CD4-positive, alpha-beta T cell (primary cell): ENCODE data around the gene TSC22D3. TPM values are rescaled to one million over a fixed set of nuclear protein-coding genes. Genes with fewer than 3 reads are reported as not detected.

ENCODE experiments used
- ATAC-seq: fragments of 200-7000 bp; cut with Tn5 transposase; one replicate; pipeline ENCODE4 v1.10.0; 2022; ENCODE audit warnings: mild to moderate bottlenecking; ENCODE audit not compliant: poor library complexity
- CTCF ChIA-PET: fragments of 350-600 bp; sonication (Branson Sonifier 250); formaldehyde crosslinking; loops from one replicate; lab custom pipeline; 2021; ENCODE audit warnings: antibody characterized with exemption, inconsistent platforms; lab: Charles Lee
- POLR2A ChIA-PET: fragments of 350-600 bp; sonication (Branson Sonifier 250); formaldehyde crosslinking; loops from one replicate; lab custom pipeline; 2021; ENCODE audit warnings: antibody characterized with exemption, inconsistent platforms; lab: Charles Lee
- DNase-seq, 14 experiments: peaks; one replicate each; pipeline ENCODE4 v3.0.0-alpha.2; 2013 to 2020; ENCODE audit warnings: mixed read lengths in 2 of 14
- H3K27ac ChIP-seq, 2 donors: one replicate each; pipeline versions ENCODE4 v1.5.1 to v1.7.0; 2013; ENCODE audit warnings: low read length in 2 of 2, low read depth in 1 of 2, mild to moderate bottlenecking in 1 of 2
- H3K27me3 ChIP-seq, 2 experiments: 1 replicate in 1 of 2; 2 replicates in 1 of 2; pipeline versions ENCODE4 v1.6.1 to v1.7.0; 2013; ENCODE audit warnings: low read length in 2 of 2, control low read depth in 1 of 2, mild to moderate bottlenecking in 1 of 2, moderate library complexity in 1 of 2; ENCODE audit not compliant: insufficient read depth in 2 of 2, control insufficient read depth in 1 of 2
- H3K36me3 ChIP-seq: one replicate; pipeline ENCODE4 v1.6.1; 2013; ENCODE audit warnings: low read length, control low read depth; ENCODE audit not compliant: insufficient read depth
- H3K4me1 ChIP-seq: one replicate; pipeline ENCODE4 v1.6.1; 2013; ENCODE audit warnings: low read length, control low read depth; ENCODE audit not compliant: insufficient read depth
- H3K4me3 ChIP-seq: one replicate; pipeline ENCODE4 v1.5.1; 2013; ENCODE audit warnings: mild to moderate bottlenecking, low read length, moderate library complexity
- H3K9me3 ChIP-seq, 2 experiments: 1 replicate in 1 of 2; 2 replicates in 1 of 2; pipeline versions ENCODE4 v1.6.1 to v1.7.0; 2013; ENCODE audit warnings: low read length in 2 of 2, mild to moderate bottlenecking in 2 of 2, control low read depth in 1 of 2, moderate library complexity in 1 of 2; ENCODE audit not compliant: control insufficient read depth in 1 of 2, insufficient read depth in 1 of 2
- H3K27ac Mint-ChIP-seq: one replicate; pipeline ENCODE4 v1.8.0; 2020; ENCODE audit warnings: mixed read lengths
- H3K27me3 Mint-ChIP-seq: one replicate; pipeline ENCODE4 v1.8.0; 2021; ENCODE audit warnings: mixed read lengths
- H3K36me3 Mint-ChIP-seq: one replicate; pipeline ENCODE4 v1.8.0; 2021; ENCODE audit warnings: low read depth, mixed read lengths
- H3K4me1 Mint-ChIP-seq: one replicate; pipeline ENCODE4 v1.8.0; 2021; ENCODE audit warnings: low read depth, mixed read lengths
- H3K4me3 Mint-ChIP-seq: one replicate; pipeline ENCODE4 v1.8.0; 2020; ENCODE audit warnings: mild to moderate bottlenecking, mixed read lengths
- H3K9me3 Mint-ChIP-seq: one replicate; pipeline ENCODE4 v1.8.0; 2020; ENCODE audit warnings: mixed read lengths
- CTCF ChIP-seq: fragments of 200-600 bp; IDR thresholded peaks from one replicate; pipeline ENCODE4 v1.8.0; 2022; ENCODE audit warnings: antibody characterized with exemption, mild to moderate bottlenecking
- intact Hi-C, 2 experiments: fragments of 100-400 bp; cut with DNase I in 1 of 2; cut with micrococcal nuclease in 1 of 2; formaldehyde crosslinking; loops; one replicate each; pipeline versions ENCODE4 v1.15.1 to v1.9.0; 2023 to 2025; cut with DNase I, micrococcal nuclease
- total RNA-seq, 174 experiments: library from RNA in 2 of 174; stranded (reverse) in 2 of 174; gene quantifications; one replicate each; pipeline ENCODE4 v1.2.3 and lab custom pipeline; 2021 to 2026

Gene TSC22D3
- total RNA-seq, 2 experiments from 2014 or later, result 3,132 to 3,144 TPM

- Histone ChIP-seq H3K9me3 (no peaks in the 10 kb centered on the region), H3K36me3 (no peaks in the 10 kb centered on the region), H3K27ac (no peak overlapping the region), H3K4me3 (no peak overlapping the region), H3K4me1 (no peaks in the 10 kb centered on the region), H3K27me3 (no peaks in the 10 kb centered on the region)
- peaks cover 14% of the 10 kb centered on the region for H3K36me3 Mint-ChIP-seq
- peaks cover 19% of the 10 kb centered on the region for H3K4me1 Mint-ChIP-seq
- no peaks in the 10 kb centered on the region for H3K27me3 Mint-ChIP-seq
- CTCF ChIA-PET, result no interaction called here
- POLR2A ChIA-PET, result no interaction called here
- no peak overlapping the region for H3K27ac Mint-ChIP-seq
- no peaks in the 10 kb centered on the region for H3K9me3 Mint-ChIP-seq
- DNase-seq, result no peak
- no peak overlapping the region for H3K4me3 Mint-ChIP-seq
- intact Hi-C loops, result no loop called here
- TF ChIP-seq CTCF, result no peak
- no peak for ATAC-seq
Observed at GRCh38 chrX:107768051-107768450, 7.5 kb downstream of the TSC22D3 start.

DNA sequence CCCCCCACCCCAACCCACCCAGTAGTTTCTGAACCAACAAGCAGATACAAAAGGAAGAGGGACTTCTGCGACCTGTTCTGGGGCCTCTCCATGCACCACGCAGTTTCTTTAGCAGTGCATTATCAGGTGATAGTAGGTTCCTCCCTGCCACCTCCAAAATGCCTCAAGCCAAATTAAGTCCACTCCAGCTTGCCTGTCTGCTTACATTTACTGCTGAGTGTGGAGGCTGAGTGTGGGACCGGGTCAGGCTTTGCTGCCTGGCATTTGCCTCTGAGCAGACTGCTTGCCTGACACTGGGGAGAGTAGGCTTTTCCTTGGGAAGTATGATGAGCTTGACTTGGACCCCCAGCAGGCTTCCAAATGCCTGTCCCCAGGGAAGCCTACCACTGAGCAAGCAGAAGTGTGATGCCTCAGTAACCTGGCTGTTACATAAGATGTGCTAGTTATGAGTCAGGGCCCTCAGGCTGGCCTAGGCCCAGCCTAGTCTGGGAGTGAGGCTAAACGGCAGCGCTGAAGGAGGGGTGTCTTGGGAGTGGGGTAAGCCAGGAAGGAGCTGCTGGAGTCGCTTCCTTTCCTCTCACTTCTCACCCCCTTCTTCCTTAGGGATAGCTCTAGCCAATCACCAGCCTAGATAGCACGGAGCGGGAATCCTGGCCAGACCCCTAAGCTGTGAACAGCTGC lies 9.0 kb downstream of the TSC22D3 start:
- H3K9me3 ChIP-seq, result no peaks in the 10 kb centered on the region
- peaks cover 7% of the 10 kb centered on the region for H3K36me3 Mint-ChIP-seq
- no peak overlapping the region for H3K27ac Mint-ChIP-seq
- intact Hi-C loops, result loop anchor here in 1 of 2 experiments (2.0 kb wide), 1 partner anchor 22 kb away; no protein-coding TSS in a partner anchor
- H3K9me3 Mint-ChIP-seq, result no peaks in the 10 kb centered on the region
- H3K27me3 ChIP-seq, result no peaks in the 10 kb centered on the region
- no peaks in the 10 kb centered on the region for H3K36me3 ChIP-seq
- ChIA-PET CTCF (interaction anchor here (1.8 kb wide), 1 partner anchor 11 kb away, joined by 6 read pairs; the partner anchor contains the start of gene NCBP2L), POLR2A (no interaction called here)
- no peak overlapping the region for H3K4me3 ChIP-seq
- H3K4me3 Mint-ChIP-seq, result no peak overlapping the region
- peaks cover 19% of the 10 kb centered on the region for H3K4me1 Mint-ChIP-seq
- DNase-seq (no peak), ATAC-seq (no peak)
- H3K27me3 Mint-ChIP-seq, result no peaks in the 10 kb centered on the region
- H3K27ac ChIP-seq, result no peak overlapping the region
- H3K4me1 ChIP-seq, result no peaks in the 10 kb centered on the region
- TF ChIP-seq CTCF, result no peak

DNA sequence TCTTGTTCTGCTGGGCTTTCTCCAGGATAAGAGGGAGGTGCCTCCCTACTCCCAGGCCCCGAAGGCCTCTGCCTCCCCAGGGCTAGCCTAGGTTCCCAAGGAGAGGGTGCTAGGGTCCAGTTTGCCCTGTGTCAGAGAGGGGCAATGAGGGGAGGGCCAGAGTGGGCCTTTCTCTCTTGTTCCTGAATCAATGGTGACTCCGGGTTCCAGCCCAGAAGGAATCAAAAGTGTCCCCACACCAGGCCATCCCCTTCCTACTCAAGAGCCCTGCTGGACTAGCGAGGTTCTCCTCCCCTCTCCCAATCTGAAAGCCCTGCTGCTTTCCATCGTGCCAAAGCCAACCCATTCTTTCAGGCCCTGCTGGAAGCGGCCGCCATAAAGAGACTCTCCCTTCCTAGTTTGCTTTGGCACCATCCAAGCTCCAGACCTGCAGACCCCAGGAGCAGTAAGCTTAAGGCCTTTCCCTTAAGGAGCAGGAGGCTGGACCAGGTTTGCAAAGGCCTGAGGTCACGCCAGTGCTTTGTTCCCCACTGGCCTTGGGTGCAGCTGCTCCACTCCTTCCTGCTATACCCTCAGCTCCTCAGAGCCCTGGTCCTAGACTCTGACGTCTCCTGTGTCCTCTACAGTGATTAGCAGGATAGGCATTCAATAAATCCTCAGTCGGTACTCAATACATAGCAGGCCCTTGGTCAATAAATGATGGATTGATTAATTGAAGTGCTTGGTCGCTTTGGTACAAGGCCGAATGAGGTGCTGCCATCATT lies 10.6 kb downstream of the TSC22D3 start:
- H3K4me3 Mint-ChIP-seq, result no peak overlapping the region
- H3K27me3 ChIP-seq, result no peaks in the 10 kb centered on the region
- CTCF ChIA-PET, result interaction anchor here (0.6 kb wide), 1 partner anchor 511 kb away, joined by 3 read pairs; no protein-coding TSS in a partner anchor

More for the DNA sequence above, 10.6 kb downstream of the TSC22D3 start:
- H3K36me3 ChIP-seq, result no peaks in the 10 kb centered on the region
- peaks cover 7% of the 10 kb centered on the region for H3K36me3 Mint-ChIP-seq
- H3K9me3 Mint-ChIP-seq, result no peaks in the 10 kb centered on the region
- no peaks in the 10 kb centered on the region for H3K9me3 ChIP-seq
- ATAC-seq, result no peak
- intact Hi-C loops, result no loop called here
- no peak for DNase-seq
- no peak overlapping the region for H3K27ac Mint-ChIP-seq
- no peak for TF ChIP-seq CTCF
- POLR2A ChIA-PET, result interaction anchor here (1.1 kb wide), 1 partner anchor 91 kb away, joined by 3 read pairs; no protein-coding TSS in a partner anchor
- H3K4me1 ChIP-seq, result no peaks in the 10 kb centered on the region
- H3K27ac ChIP-seq, result no peak overlapping the region
- peaks cover 9% of the 10 kb centered on the region for H3K4me1 Mint-ChIP-seq
- no peak overlapping the region for H3K4me3 ChIP-seq
- H3K27me3 Mint-ChIP-seq, result no peaks in the 10 kb centered on the region
